Keratinocyte (primary cell): ENCODE data around the gene CD274.

Experiments used
- CTCF ChIP-seq, 3 experiments: IDR thresholded peaks in 1 of 3; conservative IDR thresholded peaks in 1 of 3; optimal IDR thresholded peaks in 1 of 3; 2 replicates in 2 of 3; 3 replicates in 1 of 3; pipeline versions ENCODE3 to v1.5.1; 2011; ENCODE audit warnings: low read length in 3 of 3, mild to moderate bottlenecking in 3 of 3, moderate library complexity in 2 of 3, control low read depth in 1 of 3, inconsistent platforms in 1 of 3; ENCODE audit not compliant: insufficient read depth in 2 of 3; ENCODE audit errors: extremely low read depth in 1 of 3
- EZH2 ChIP-seq: IDR thresholded peaks from one replicate; pipeline ENCODE4 v1.6.1; 2012; ENCODE audit warnings: inconsistent platforms, mild to moderate bottlenecking, low read length, moderate library complexity

- TF ChIP-seq CTCF (optimal IDR thresholded peaks at IDR 0.05 in 1 of 3, IDR thresholded peaks at IDR 0.05 in 1 of 3, conservative IDR thresholded peaks at IDR 0.05 in 1 of 3; ENCODE audit: extremely low read depth in 1 of 3, insufficient read depth in 2 of 3, low read length in 3 of 3), result no peak
- TF ChIP-seq EZH2, result no peak
Observed at GRCh38 chr9:5408596-5408995, 41.7 kb upstream of the CD274 start.
